ENCODE results near the gene RBM12.

GRCh38 chr20:35673884-35674283 is 9.2 kb upstream of the RBM12 start:
- no peak for TF ChIP-seq REST (IDR thresholded peaks at IDR 0.05; ENCODE audit: low read depth)
- TF ChIP-seq TEAD4 (IDR thresholded peaks at IDR 0.05), result no peak
- TF ChIP-seq EP300 (IDR thresholded peaks at IDR 0.05; ENCODE audit: borderline replicate concordance), result no peak
- TF ChIP-seq NFIC (IDR thresholded peaks at IDR 0.05), result no peak

Measured in Ishikawa (cell line).